ENCODE data around the gene HEMK1. TPM values are rescaled to one million over a fixed set of nuclear protein-coding genes. Genes with fewer than 3 reads are reported as not detected.

The HEMK1 gene
- total and polyA plus RNA-seq, 7 donors, result 5.0 to 17.7 (median 9.6) TPM

DNA sequence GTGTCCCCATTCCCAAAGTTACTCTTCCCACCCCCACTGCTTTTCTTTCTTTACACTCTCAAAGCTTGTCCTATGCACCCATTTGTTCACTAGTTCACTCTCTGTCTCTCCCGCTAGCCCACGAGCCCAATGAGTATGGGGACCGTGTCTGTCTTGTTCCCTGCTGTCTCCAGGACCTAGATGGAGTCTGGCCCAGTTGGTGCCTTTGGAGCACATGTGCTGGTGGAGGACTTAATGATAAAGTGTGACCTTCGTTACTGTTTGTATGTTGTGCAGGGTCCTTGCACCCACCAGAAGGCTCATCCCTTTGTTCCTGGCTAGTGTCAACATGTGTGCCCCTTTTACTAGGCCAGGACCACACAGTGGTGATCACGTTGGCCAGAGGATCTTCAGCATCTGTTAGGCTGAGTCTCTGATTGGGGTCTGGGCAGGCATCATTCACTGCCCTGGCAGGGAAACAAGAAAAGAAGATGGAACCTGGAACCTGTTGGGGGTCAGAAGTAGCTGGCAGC is 34.8 kb downstream of the HEMK1 start:
- H3K36me3 ChIP-seq, result peaks cover 0 to 26% (median 13%) of the 10 kb centered on the region in 4 donors
- WGBS, 2 donors, result 81 to 86% methylated on average over 5 of the region's 5 CpGs
- H3K27ac ChIP-seq, result peak overlapping the region in 2 of 4 donors; percentile 89 to 98
- TF ChIP-seq POLR2AphosphoS5 (IDR thresholded peaks at IDR 0.05) (no peak), EP300 (IDR thresholded peaks at IDR 0.05) (no peak), POLR2A (IDR thresholded peaks at IDR 0.05) (no peak)
- TF ChIP-seq, protein P1, sequence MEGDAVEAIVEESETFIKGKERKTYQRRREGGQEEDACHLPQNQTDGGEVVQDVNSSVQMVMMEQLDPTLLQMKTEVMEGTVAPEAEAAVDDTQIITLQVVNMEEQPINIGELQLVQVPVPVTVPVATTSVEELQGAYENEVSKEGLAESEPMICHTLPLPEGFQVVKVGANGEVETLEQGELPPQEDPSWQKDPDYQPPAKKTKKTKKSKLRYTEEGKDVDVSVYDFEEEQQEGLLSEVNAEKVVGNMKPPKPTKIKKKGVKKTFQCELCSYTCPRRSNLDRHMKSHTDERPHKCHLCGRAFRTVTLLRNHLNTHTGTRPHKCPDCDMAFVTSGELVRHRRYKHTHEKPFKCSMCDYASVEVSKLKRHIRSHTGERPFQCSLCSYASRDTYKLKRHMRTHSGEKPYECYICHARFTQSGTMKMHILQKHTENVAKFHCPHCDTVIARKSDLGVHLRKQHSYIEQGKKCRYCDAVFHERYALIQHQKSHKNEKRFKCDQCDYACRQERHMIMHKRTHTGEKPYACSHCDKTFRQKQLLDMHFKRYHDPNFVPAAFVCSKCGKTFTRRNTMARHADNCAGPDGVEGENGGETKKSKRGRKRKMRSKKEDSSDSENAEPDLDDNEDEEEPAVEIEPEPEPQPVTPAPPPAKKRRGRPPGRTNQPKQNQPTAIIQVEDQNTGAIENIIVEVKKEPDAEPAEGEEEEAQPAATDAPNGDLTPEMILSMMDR (IDR thresholded peaks at IDR 0.05), result no peak
- no peak overlapping the region for H3K4me3 ChIP-seq
- no peaks in the 10 kb centered on the region for H3K27me3 ChIP-seq
- no peak for DNase-seq
- intact Hi-C loops (cut with DNase I), result no loop called here
- H3K4me1 ChIP-seq, result peaks cover 0 to 49% (median 41%) of the 10 kb centered on the region in 4 donors
- no peaks in the 10 kb centered on the region for H3K9me3 ChIP-seq

DNA sequence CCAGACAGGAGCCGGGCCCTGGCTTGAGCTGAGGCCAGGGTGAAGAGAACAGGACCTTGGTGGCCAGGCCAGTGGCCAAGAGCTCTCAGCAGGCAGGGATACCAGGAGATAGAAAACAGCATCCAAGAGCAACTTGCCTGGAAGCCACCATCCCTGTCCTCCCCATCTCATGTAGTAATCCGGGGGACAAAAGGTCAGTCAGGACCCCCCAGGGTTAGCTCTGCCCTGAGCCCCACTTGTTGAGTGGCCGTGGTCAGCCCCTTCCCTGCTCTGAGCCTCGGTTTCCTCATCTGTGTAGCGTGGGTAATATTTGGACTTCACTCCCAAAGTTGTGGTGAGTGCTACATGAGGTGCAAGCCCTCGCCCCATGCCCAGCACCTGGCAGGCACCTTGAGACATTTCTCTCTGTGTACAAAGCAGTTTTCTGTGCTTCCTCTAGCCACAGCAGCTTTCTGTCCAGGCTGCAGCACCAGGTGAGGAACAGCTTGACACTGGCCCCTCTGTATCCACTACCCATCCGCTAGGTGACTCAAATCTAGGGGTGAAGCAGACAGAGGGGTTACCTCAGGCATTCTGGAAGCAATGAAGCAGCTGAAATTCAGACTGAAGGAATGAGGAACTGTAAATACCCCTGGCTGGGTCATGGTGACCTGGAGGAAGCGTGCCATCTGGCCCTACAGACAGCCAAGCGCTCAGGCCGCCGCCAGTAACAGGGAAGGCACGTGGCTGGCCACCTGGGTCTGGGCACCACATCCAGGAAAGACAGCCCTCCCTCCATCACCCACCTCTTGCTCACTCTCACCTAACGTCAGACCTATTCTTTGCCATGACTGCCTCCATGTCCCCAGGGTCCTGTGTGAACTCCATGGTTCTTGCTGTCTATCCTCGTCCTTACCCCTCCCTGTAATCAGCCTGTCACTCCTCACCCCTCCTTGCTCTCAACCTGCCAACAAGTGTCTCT is 35.6 kb downstream of the HEMK1 start:
- Histone ChIP-seq H3K27me3 (no peaks in the 10 kb centered on the region), H3K4me1 (peaks cover 0 to 49% (median 41%) of the 10 kb centered on the region in 4 donors), H3K4me3 (no peak overlapping the region), H3K27ac (peak overlapping the region in 2 of 4 donors; percentile 3 to 24), H3K9me3 (no peaks in the 10 kb centered on the region), H3K36me3 (peaks cover 0 to 26% (median 13%) of the 10 kb centered on the region in 4 donors)
- intact Hi-C loops (cut with DNase I), result no loop called here
- no peak for DNase-seq
- TF ChIP-seq POLR2AphosphoS5 (IDR thresholded peaks at IDR 0.05) (no peak), EP300 (IDR thresholded peaks at IDR 0.05) (no peak), POLR2A (IDR thresholded peaks at IDR 0.05) (no peak)
- TF ChIP-seq, protein P1 (IDR thresholded peaks at IDR 0.05), result no peak
- WGBS, 2 donors, result 70 to 84% methylated on average over 14 of the region's 14 CpGs

DNA sequence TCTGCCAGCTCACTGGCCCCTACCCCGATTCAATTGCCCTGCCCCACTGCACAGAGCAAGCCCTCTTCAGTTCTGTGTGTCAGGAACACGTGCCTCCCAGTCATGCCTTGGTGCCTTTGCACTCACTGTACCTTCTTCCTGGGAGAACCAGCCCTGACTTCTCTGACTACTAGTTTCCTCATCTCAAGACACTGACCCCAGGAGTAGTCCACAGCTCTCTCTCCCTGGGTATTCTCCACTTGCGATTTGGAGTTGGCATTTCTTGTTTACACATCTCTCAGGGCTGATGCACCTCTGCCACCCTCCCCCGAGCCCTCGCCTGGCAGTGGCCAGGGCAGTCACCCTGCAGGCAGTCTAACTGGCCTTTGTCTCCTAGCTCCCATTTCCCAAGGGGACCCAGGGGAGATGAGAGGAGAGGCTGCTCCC is 36.6 kb downstream of the HEMK1 start:
- TF ChIP-seq, protein P1 (IDR thresholded peaks at IDR 0.05), result no peak
- no peak for TF ChIP-seq POLR2AphosphoS5 (IDR thresholded peaks at IDR 0.05)
- TF ChIP-seq EP300 (IDR thresholded peaks at IDR 0.05), result no peak
- 41 to 62% methylated on average over 5 of the region's 5 CpGs for WGBS, 2 donors
- DNase-seq, result no peak
- H3K9me3 ChIP-seq, result no peaks in the 10 kb centered on the region
- peaks cover 0 to 26% (median 13%) of the 10 kb centered on the region in 4 donors for H3K36me3 ChIP-seq
- H3K27ac ChIP-seq, result no peak overlapping the region
- H3K4me1 ChIP-seq, result peaks cover 0 to 49% (median 41%) of the 10 kb centered on the region in 4 donors
- H3K27me3 ChIP-seq, result no peaks in the 10 kb centered on the region
- H3K4me3 ChIP-seq, result no peak overlapping the region
- intact Hi-C loops (cut with DNase I), result no loop called here

DNA sequence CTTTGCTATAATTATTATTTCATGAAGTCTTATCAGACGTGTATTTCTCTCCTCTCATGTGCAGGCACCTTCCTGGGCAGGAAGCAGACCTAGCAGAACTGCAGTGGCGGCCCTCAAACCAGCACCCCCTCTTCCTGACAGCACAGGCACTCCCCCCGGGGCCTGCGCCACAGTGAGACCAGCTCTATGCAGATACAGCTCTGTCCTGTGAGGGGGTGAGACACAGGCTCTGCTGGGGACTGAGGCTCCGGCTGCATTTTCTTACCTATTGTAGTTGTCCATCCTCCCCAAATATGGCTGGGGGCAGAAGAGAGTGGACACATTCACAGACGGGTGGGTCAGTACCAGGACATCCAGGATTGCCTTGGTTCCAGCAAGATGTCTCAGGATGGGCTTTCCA is 37.3 kb downstream of the HEMK1 start:
- Histone ChIP-seq H3K27me3 (no peaks in the 10 kb centered on the region), H3K9me3 (no peaks in the 10 kb centered on the region), H3K27ac (no peak overlapping the region), H3K4me1 (peaks cover 0 to 48% (median 39%) of the 10 kb centered on the region in 4 donors), H3K4me3 (no peak overlapping the region), H3K36me3 (peaks cover 0 to 26% (median 13%) of the 10 kb centered on the region in 4 donors)
- 46 to 54% methylated on average over 6 of the region's 6 CpGs for WGBS, 2 donors
- intact Hi-C loops (cut with DNase I), result no loop called here
- TF ChIP-seq EP300 (IDR thresholded peaks at IDR 0.05), result no peak
- no peak for DNase-seq
